Spleen (tissue), 7 donors: ENCODE data around the gene ABCA10.

ENCODE experiments used
- POLR2A ChIP-seq, 3 donors: fragments of 450-650 bp; IDR thresholded peaks; one replicate each; pipeline ENCODE4 v1.5.1; 2017; ENCODE audit warnings: antibody characterized with exemption in 3 of 3, mild to moderate bottlenecking in 1 of 3
- POLR2AphosphoS5 ChIP-seq, 3 donors: sonication (generic); formaldehyde crosslinking; IDR thresholded peaks; one replicate each; pipeline ENCODE4 v1.5.1; 2017; ENCODE audit warnings: antibody characterized with exemption in 3 of 3
- TF ChIP-seq, protein P1 (sequence below), 11 experiments: fragments of 200-600 bp in 7 of 11; fragments of 450-650 bp in 4 of 11; sonication (generic) in 4 of 11; IDR thresholded peaks in 8 of 11; conservative IDR thresholded peaks in 3 of 11; 1 replicate in 7 of 11; 2 replicates in 4 of 11; pipeline versions ENCODE4 v1.4.0 to v1.8.0; 2016 to 2021; ENCODE audit warnings: antibody characterized with exemption in 11 of 11, inconsistent platforms in 4 of 11, mild to moderate bottlenecking in 1 of 11
- donor health status: DM: no; HTN: no; CAD: no; lungs with moderate emphysema.
- donor health status: DM: no; HTN: no; CAD: no.
- donor health status: DM: no; HTN: no; CAD: no.

DNA sequence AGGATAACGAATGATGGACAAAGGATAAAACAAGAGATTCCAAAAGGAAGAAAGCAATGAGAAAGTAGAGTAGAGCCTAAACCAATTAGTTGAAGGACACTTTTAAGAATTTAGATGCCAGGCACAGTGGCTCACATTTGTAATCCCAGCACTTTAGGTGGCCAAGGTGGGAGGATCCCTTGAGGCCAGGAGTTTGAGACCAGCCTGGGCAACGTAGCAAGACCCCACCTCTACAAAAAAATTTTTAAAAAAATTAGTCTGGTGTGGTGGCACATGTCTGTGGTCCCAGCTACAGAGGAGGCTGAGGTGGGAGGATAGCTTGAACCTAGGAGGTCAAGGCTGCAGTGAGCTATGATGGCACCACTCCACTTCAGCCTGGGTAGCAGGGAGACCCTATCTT, 20.0 kb downstream of the ABCA10 start:
- TF ChIP-seq, protein P1, sequence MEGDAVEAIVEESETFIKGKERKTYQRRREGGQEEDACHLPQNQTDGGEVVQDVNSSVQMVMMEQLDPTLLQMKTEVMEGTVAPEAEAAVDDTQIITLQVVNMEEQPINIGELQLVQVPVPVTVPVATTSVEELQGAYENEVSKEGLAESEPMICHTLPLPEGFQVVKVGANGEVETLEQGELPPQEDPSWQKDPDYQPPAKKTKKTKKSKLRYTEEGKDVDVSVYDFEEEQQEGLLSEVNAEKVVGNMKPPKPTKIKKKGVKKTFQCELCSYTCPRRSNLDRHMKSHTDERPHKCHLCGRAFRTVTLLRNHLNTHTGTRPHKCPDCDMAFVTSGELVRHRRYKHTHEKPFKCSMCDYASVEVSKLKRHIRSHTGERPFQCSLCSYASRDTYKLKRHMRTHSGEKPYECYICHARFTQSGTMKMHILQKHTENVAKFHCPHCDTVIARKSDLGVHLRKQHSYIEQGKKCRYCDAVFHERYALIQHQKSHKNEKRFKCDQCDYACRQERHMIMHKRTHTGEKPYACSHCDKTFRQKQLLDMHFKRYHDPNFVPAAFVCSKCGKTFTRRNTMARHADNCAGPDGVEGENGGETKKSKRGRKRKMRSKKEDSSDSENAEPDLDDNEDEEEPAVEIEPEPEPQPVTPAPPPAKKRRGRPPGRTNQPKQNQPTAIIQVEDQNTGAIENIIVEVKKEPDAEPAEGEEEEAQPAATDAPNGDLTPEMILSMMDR (IDR thresholded peaks at IDR 0.05 in 8 of 11, conservative IDR thresholded peaks at IDR 0.05 in 3 of 11): no peak
- TF ChIP-seq POLR2A (IDR thresholded peaks at IDR 0.05) (no peak), POLR2AphosphoS5 (IDR thresholded peaks at IDR 0.05) (no peak)
